Stimulated activated CD8-positive, alpha-beta memory T cell treated with anti-CD3 and anti-CD28 coated beads, Interleukin-2, amount 100 ng/mL, for 1 hour (primary cell): ENCODE results near the gene CLDN24.

Experiments
- DNase-seq, 2 donors: peaks; one replicate each; pipeline ENCODE4 v3.0.0-alpha.2; 2020; ENCODE audit warnings: low read depth in 2 of 2

Gene CLDN24

GRCh38 chr4:183322326-183322725 is at the start of gene CLDN24:
Gene CLDN24, minus strand, starts transcription at chr4:183322426. Its CDS starts 0 bp downstream, at chr4:183322426.
- DNase-seq = no peak

- no peak for DNase-seq
Measured at GRCh38 chr4:183370786-183371185, 48.6 kb upstream of the CLDN24 start.

- DNase-seq = no peak
Measured at GRCh38 chr4:183369073-183369472, 46.8 kb upstream of the CLDN24 start.

GRCh38 chr4:183366206-183366835 is 44.1 kb upstream of the CLDN24 start:
- DNase-seq = no peak

- no peak for DNase-seq
Measured at GRCh38 chr4:183364025-183364424, 41.8 kb upstream of the CLDN24 start.

- DNase-seq = no peak
Measured at GRCh38 chr4:183362916-183363542, 40.8 kb upstream of the CLDN24 start.

GRCh38 chr4:183362036-183362435 is 39.8 kb upstream of the CLDN24 start:
- DNase-seq = no peak

GRCh38 chr4:183360161-183360919 is 38.1 kb upstream of the CLDN24 start:
- no peak for DNase-seq

- DNase-seq = no peak
Measured at GRCh38 chr4:183358215-183358755, 36.1 kb upstream of the CLDN24 start.

GRCh38 chr4:183356931-183357675 is 34.9 kb upstream of the CLDN24 start:
- no peak for DNase-seq

- no peak for DNase-seq
Measured at GRCh38 chr4:183356173-183356830, 34.1 kb upstream of the CLDN24 start.

GRCh38 chr4:183355405-183355804 is 33.2 kb upstream of the CLDN24 start:
- no peak for DNase-seq

GRCh38 chr4:183354219-183354618 is 32.0 kb upstream of the CLDN24 start:
- no peak for DNase-seq

GRCh38 chr4:183353557-183353956 is 31.3 kb upstream of the CLDN24 start:
- DNase-seq = no peak

- no peak for DNase-seq
Measured at GRCh38 chr4:183352546-183352945, 30.3 kb upstream of the CLDN24 start.

GRCh38 chr4:183350317-183351071 is 28.3 kb upstream of the CLDN24 start:
- DNase-seq = no peak

- DNase-seq = no peak
Measured at GRCh38 chr4:183349673-183350072, 27.4 kb upstream of the CLDN24 start.

- DNase-seq = no peak
Measured at GRCh38 chr4:183348706-183349659, 26.8 kb upstream of the CLDN24 start.

- DNase-seq = no peak
Measured at GRCh38 chr4:183348136-183348535, 25.9 kb upstream of the CLDN24 start.
